ENCODE results near the gene MAML2. TPM values are rescaled to one million over a fixed set of nuclear protein-coding genes. Genes with fewer than 3 reads are reported as not detected.

MAML2 gene
- total RNA-seq, 2 donors from 2014 or later, result 29.2 to 34.9 TPM

- Mint-ChIP-seq H3K4me1 (peaks cover 16% of the 10 kb centered on the region), H3K36me3 (ENCODE audit: low read depth) (no peaks in the 10 kb centered on the region), H3K27me3 (no peaks in the 10 kb centered on the region), H3K4me3 (no peak overlapping the region), H3K27ac (peak overlapping the region; percentile 86)
- ATAC-seq (no peak), DNase-seq (no peak)
- no peaks in the 10 kb centered on the region for H3K9me3 ChIP-seq (ENCODE audit: control insufficient read depth, low read length, poor library complexity, severe bottlenecking)
Observed at GRCh38 chr11:96045622-96046456, 297.2 kb downstream of the MAML2 start.

GRCh38 chr11:96044747-96045146 lies 298.2 kb downstream of the MAML2 start:
- Mint-ChIP-seq H3K36me3 (ENCODE audit: low read depth) (no peaks in the 10 kb centered on the region), H3K4me3 (no peak overlapping the region)
- no peak for ATAC-seq

GRCh38 chr11:96044311-96044710 lies 298.7 kb downstream of the MAML2 start:
- ATAC-seq (no peak), DNase-seq (no peak)
- H3K4me1 Mint-ChIP-seq, result peaks cover 18% of the 10 kb centered on the region
- peak overlapping the region; percentile 19 for H3K27ac Mint-ChIP-seq
- H3K36me3 Mint-ChIP-seq (ENCODE audit: low read depth), result no peaks in the 10 kb centered on the region
- no peaks in the 10 kb centered on the region for H3K27me3 Mint-ChIP-seq
- H3K4me3 Mint-ChIP-seq, result no peak overlapping the region
- no peaks in the 10 kb centered on the region for H3K9me3 ChIP-seq (ENCODE audit: control insufficient read depth, low read length, poor library complexity, severe bottlenecking)

More at GRCh38 chr11:96044747-96045146, 298.2 kb downstream of the MAML2 start:
- Mint-ChIP-seq H3K27ac (no peak overlapping the region), H3K4me1 (peaks cover 16% of the 10 kb centered on the region), H3K27me3 (no peaks in the 10 kb centered on the region)
- no peak for DNase-seq
- no peaks in the 10 kb centered on the region for H3K9me3 ChIP-seq (ENCODE audit: control insufficient read depth, low read length, poor library complexity, severe bottlenecking)

- H3K4me3 Mint-ChIP-seq, result no peak overlapping the region
- no peaks in the 10 kb centered on the region for H3K9me3 ChIP-seq (ENCODE audit: control insufficient read depth, low read length, poor library complexity, severe bottlenecking)
- no peaks in the 10 kb centered on the region for H3K27me3 Mint-ChIP-seq
- H3K4me1 Mint-ChIP-seq, result peaks cover 24% of the 10 kb centered on the region
- no peak for ATAC-seq
- no peaks in the 10 kb centered on the region for H3K36me3 Mint-ChIP-seq (ENCODE audit: low read depth)
- no peak for DNase-seq
- no peak overlapping the region for H3K27ac Mint-ChIP-seq
Observed at GRCh38 chr11:96043291-96043690, 299.7 kb downstream of the MAML2 start.

- Mint-ChIP-seq H3K36me3 (ENCODE audit: low read depth) (peaks cover 2% of the 10 kb centered on the region), H3K4me1 (peaks cover 32% of the 10 kb centered on the region), H3K27me3 (no peaks in the 10 kb centered on the region), H3K27ac (no peak overlapping the region), H3K4me3 (no peak overlapping the region)
- no peaks in the 10 kb centered on the region for H3K9me3 ChIP-seq (ENCODE audit: control insufficient read depth, low read length, poor library complexity, severe bottlenecking)
- no peak for ATAC-seq
- DNase-seq, result no peak
Observed at GRCh38 chr11:96038046-96038445, 304.9 kb downstream of the MAML2 start.

- no peak overlapping the region for H3K4me3 Mint-ChIP-seq
- no peak for DNase-seq
- H3K27ac Mint-ChIP-seq, result no peak overlapping the region
Observed at GRCh38 chr11:96037405-96037949, 305.5 kb downstream of the MAML2 start.

GRCh38 chr11:96036863-96037262 lies 306.1 kb downstream of the MAML2 start:
- H3K27me3 Mint-ChIP-seq, result no peaks in the 10 kb centered on the region
- DNase-seq (no peak), ATAC-seq (no peak)
- no peak overlapping the region for H3K27ac Mint-ChIP-seq
- H3K36me3 Mint-ChIP-seq (ENCODE audit: low read depth), result peaks cover 2% of the 10 kb centered on the region
- no peaks in the 10 kb centered on the region for H3K9me3 ChIP-seq (ENCODE audit: control insufficient read depth, low read length, poor library complexity, severe bottlenecking)
- no peak overlapping the region for H3K4me3 Mint-ChIP-seq
- H3K4me1 Mint-ChIP-seq, result peaks cover 32% of the 10 kb centered on the region

More at GRCh38 chr11:96037405-96037949, 305.5 kb downstream of the MAML2 start:
- H3K9me3 ChIP-seq (ENCODE audit: control insufficient read depth, low read length, poor library complexity, severe bottlenecking), result no peaks in the 10 kb centered on the region
- H3K36me3 Mint-ChIP-seq (ENCODE audit: low read depth), result peaks cover 2% of the 10 kb centered on the region
- no peaks in the 10 kb centered on the region for H3K27me3 Mint-ChIP-seq
- ATAC-seq, result no peak
- H3K4me1 Mint-ChIP-seq, result peaks cover 32% of the 10 kb centered on the region

- Mint-ChIP-seq H3K4me3 (no peak overlapping the region), H3K27ac (peak overlapping the region; percentile 62)
Observed at GRCh38 chr11:96035740-96036078, 307.3 kb downstream of the MAML2 start.

GRCh38 chr11:96035031-96035739 lies 307.8 kb downstream of the MAML2 start:
- ATAC-seq (no peak), DNase-seq (no peak)
- H3K4me3 Mint-ChIP-seq, result no peak overlapping the region
- peaks cover 28% of the 10 kb centered on the region for H3K4me1 Mint-ChIP-seq
- no peaks in the 10 kb centered on the region for H3K9me3 ChIP-seq (ENCODE audit: control insufficient read depth, low read length, poor library complexity, severe bottlenecking)
- H3K27ac Mint-ChIP-seq, result peak overlapping the region; percentile 62
- peaks cover 2% of the 10 kb centered on the region for H3K36me3 Mint-ChIP-seq (ENCODE audit: low read depth)
- H3K27me3 Mint-ChIP-seq, result no peaks in the 10 kb centered on the region

More at GRCh38 chr11:96035740-96036078, 307.3 kb downstream of the MAML2 start:
- DNase-seq (no peak), ATAC-seq (no peak)
- H3K27me3 Mint-ChIP-seq, result no peaks in the 10 kb centered on the region
- H3K36me3 Mint-ChIP-seq (ENCODE audit: low read depth), result peaks cover 2% of the 10 kb centered on the region
- H3K4me1 Mint-ChIP-seq, result peaks cover 28% of the 10 kb centered on the region
- H3K9me3 ChIP-seq (ENCODE audit: control insufficient read depth, low read length, poor library complexity, severe bottlenecking), result no peaks in the 10 kb centered on the region

GRCh38 chr11:96033599-96033998 lies 309.4 kb downstream of the MAML2 start:
- Mint-ChIP-seq H3K27me3 (no peaks in the 10 kb centered on the region), H3K36me3 (ENCODE audit: low read depth) (peaks cover 2% of the 10 kb centered on the region), H3K4me1 (peaks cover 22% of the 10 kb centered on the region), H3K4me3 (no peak overlapping the region), H3K27ac (no peak overlapping the region)
- ATAC-seq, result no peak
- DNase-seq, result no peak
- no peaks in the 10 kb centered on the region for H3K9me3 ChIP-seq (ENCODE audit: control insufficient read depth, low read length, poor library complexity, severe bottlenecking)

- Mint-ChIP-seq H3K4me1 (peaks cover 23% of the 10 kb centered on the region), H3K27ac (no peak overlapping the region), H3K36me3 (ENCODE audit: low read depth) (peaks cover 2% of the 10 kb centered on the region), H3K4me3 (no peak overlapping the region), H3K27me3 (no peaks in the 10 kb centered on the region)
- no peak for DNase-seq
- H3K9me3 ChIP-seq (ENCODE audit: control insufficient read depth, low read length, poor library complexity, severe bottlenecking), result no peaks in the 10 kb centered on the region
- no peak for ATAC-seq
Observed at GRCh38 chr11:96033095-96033494, 309.9 kb downstream of the MAML2 start.

GRCh38 chr11:96028746-96029145 lies 314.2 kb downstream of the MAML2 start:
- Mint-ChIP-seq H3K27ac (peak overlapping the region; percentile 16), H3K4me1 (peaks cover 25% of the 10 kb centered on the region), H3K27me3 (no peaks in the 10 kb centered on the region), H3K36me3 (ENCODE audit: low read depth) (peaks cover 2% of the 10 kb centered on the region), H3K4me3 (no peak overlapping the region)
- H3K9me3 ChIP-seq (ENCODE audit: control insufficient read depth, low read length, poor library complexity, severe bottlenecking), result no peaks in the 10 kb centered on the region
- no peak for DNase-seq
- ATAC-seq, result no peak

GRCh38 chr11:96027021-96027420 lies 316.0 kb downstream of the MAML2 start:
- peak overlapping the region; percentile 69 for H3K27ac Mint-ChIP-seq

More at GRCh38 chr11:96027021-96027420, 316.0 kb downstream of the MAML2 start:
- no peaks in the 10 kb centered on the region for H3K27me3 Mint-ChIP-seq
- H3K4me1 Mint-ChIP-seq, result peaks cover 33% of the 10 kb centered on the region
- ATAC-seq (no peak), DNase-seq (no peak)
- H3K36me3 Mint-ChIP-seq (ENCODE audit: low read depth), result no peaks in the 10 kb centered on the region
- no peaks in the 10 kb centered on the region for H3K9me3 ChIP-seq (ENCODE audit: control insufficient read depth, low read length, poor library complexity, severe bottlenecking)
- H3K4me3 Mint-ChIP-seq, result no peak overlapping the region
